Stomach (tissue), 4 donors: ENCODE measurements around the gene RAB27A.

Source experiments
- CTCF ChIP-seq, 7 experiments: fragments of 450-650 bp in 4 of 7; fragments of 200-600 bp in 3 of 7; sonication (generic) in 3 of 7; IDR thresholded peaks; one replicate each; pipeline ENCODE4 v1.5.1; 2016 to 2019; ENCODE audit warnings: antibody characterized with exemption in 7 of 7, control low read depth in 2 of 7, mild to moderate bottlenecking in 1 of 7
- EP300 ChIP-seq: sonication (generic); formaldehyde crosslinking; IDR thresholded peaks from one replicate; pipeline ENCODE4 v1.6.1; 2017; ENCODE audit warnings: antibody characterized with exemption
- POLR2A ChIP-seq, 4 donors: fragments of 450-650 bp; IDR thresholded peaks; one replicate each; pipeline ENCODE4 v1.6.1; 2016; ENCODE audit warnings: antibody characterized with exemption in 4 of 4, control low read depth in 2 of 4, mild to moderate bottlenecking in 1 of 4, moderate library complexity in 1 of 4
- POLR2AphosphoS5 ChIP-seq, 3 donors: sonication (generic); formaldehyde crosslinking; IDR thresholded peaks; one replicate each; pipeline ENCODE4 v1.6.1; 2016; ENCODE audit warnings: antibody characterized with exemption in 3 of 3

GRCh38 chr15:55197362-55197705 lies 92.3 kb downstream of the RAB27A start:
- TF ChIP-seq EP300 (no peak), CTCF (IDR thresholded peaks at IDR 0.05) (no peak), POLR2A (IDR thresholded peaks at IDR 0.05) (no peak), POLR2AphosphoS5 (IDR thresholded peaks at IDR 0.05) (no peak)
